C1 segment of cervical spinal cord (tissue), 14 donors: ENCODE data around the gene EIF4G1.

Source experiments
- DNase-seq, 14 donors: peaks; one replicate each; lab custom pipeline; 2025; lab: John Stamatoyannopoulos, UW

EIF4G1 gene

DNA sequence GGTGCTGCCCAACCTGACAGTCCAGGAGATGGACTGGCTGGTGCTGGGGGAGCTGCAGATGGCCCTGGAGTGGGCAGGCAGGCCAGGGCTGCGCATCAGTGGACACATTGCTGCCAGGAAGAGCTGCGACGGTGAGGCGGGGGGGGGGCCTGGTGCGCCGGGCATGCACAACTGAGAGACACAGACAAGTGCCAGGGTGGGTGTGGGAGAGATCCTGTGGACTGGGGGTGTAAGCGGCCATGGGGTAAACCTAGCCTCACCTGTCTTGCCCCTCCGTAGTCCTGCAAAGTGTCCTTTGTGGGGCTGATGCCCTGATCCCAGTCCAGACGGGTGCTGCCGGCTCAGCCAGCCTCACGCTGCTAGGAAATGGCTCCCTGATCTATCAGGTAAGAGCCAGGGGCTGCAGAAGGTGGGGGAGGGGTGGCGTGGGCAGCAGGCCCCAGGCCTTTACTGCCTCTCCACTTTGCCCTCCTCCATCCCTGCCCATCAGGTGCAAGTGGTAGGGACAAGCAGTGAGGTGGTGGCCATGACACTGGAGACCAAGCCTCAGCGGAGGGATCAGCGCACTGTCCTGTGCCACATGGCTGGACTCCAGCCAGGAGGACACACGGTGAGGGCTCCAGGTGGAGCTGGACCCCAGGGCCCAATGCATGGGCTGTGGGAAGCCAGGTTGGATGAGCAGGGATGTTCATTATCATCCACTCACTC is 68.8 kb downstream of the EIF4G1 start:
- DNase-seq, result peak in 1 of 14 donors; percentile 55

DNA sequence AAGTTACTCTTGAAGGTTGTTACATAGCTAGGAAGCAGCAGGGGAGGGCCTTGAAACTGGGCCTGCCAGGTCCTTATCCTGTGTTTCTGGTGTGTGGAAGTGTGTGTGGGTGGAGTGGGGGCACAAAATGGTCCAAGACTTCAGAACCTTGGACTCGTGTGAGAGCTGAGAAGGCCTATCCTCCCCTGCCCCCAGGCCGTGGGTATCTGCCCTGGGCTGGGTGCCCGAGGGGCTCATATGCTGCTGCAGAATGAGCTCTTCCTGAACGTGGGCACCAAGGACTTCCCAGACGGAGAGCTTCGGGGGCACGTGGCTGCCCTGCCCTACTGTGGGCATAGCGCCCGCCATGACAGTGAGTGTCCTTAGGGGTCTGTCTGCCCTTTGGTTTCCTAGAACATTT is 69.9 kb downstream of the EIF4G1 start:
- no peak for DNase-seq
